Liver (tissue), 3 donors: ENCODE data around the gene IFNLR1.

Experiments
- CTCF ChIP-seq: fragments of 150-350 bp; IDR thresholded peaks from 2 replicates; pipeline ENCODE4 v1.5.1; 2017; ENCODE audit warnings: improper control_type of control experiment, low read depth, low read length; ENCODE audit not compliant: missing input control
- GABPA ChIP-seq, 2 donors: IDR thresholded peaks in 1 of 2; conservative IDR thresholded peaks in 1 of 2; 2 replicates each; pipeline ENCODE4 v1.6.1; 2016; ENCODE audit warnings: antibody characterized with exemption in 2 of 2, mild to moderate bottlenecking in 1 of 2, moderate library complexity in 1 of 2
- HNF4G ChIP-seq: IDR thresholded peaks from 2 replicates; pipeline ENCODE4 v1.6.1; 2016; ENCODE audit warnings: antibody characterized with exemption
- JUND ChIP-seq, 2 donors: IDR thresholded peaks; 2 replicates each; pipeline ENCODE4 v1.6.1; 2016; ENCODE audit warnings: antibody characterized with exemption in 2 of 2
- MAX ChIP-seq: IDR thresholded peaks from 2 replicates; pipeline ENCODE4 v1.6.1; 2016; ENCODE audit warnings: antibody characterized with exemption
- RAD21 ChIP-seq, 2 donors: IDR thresholded peaks; 2 replicates each; pipeline ENCODE4 v1.6.1; 2016; ENCODE audit warnings: antibody characterized with exemption in 2 of 2, mild to moderate bottlenecking in 2 of 2
- TAF1 ChIP-seq: conservative IDR thresholded peaks from 2 replicates; pipeline ENCODE4 v1.6.1; 2016; ENCODE audit warnings: antibody characterized with exemption, mild to moderate bottlenecking
- donor health status: healthy.
- donor health status: healthy.

- no peak for TF ChIP-seq CTCF
- no peak for TF ChIP-seq MAX
- TF ChIP-seq HNF4G: no peak
- no peak for TF ChIP-seq JUND (IDR thresholded peaks at IDR 0.05)
- no peak for TF ChIP-seq RAD21 (IDR thresholded peaks at IDR 0.05)
- no peak for TF ChIP-seq TAF1
- no peak for TF ChIP-seq GABPA (IDR thresholded peaks at IDR 0.05 in 1 of 2, conservative IDR thresholded peaks at IDR 0.05 in 1 of 2)
Observed at GRCh38 chr1:24168245-24168644, 18.8 kb downstream of the IFNLR1 start.
